ENCODE results near the gene STKLD1.

STKLD1 gene

GRCh38 chr9:133369422-133369821 lies 6.7 kb upstream of the STKLD1 start:
- no peak for TF ChIP-seq CTCF (IDR thresholded peaks at IDR 0.05; ENCODE audit: borderline replicate concordance, control extremely low read depth, extremely low read depth, insufficient read depth, missing control alignments)
- in situ Hi-C loops (cut with MboI; ENCODE audit: low sequenced_read_pairs, unreplicated experiment), result no loop called here
- no peak for DNase-seq (ENCODE audit: low spot score)

GRCh38 chr9:133369933-133370332 lies 6.2 kb upstream of the STKLD1 start:
- TF ChIP-seq CTCF (IDR thresholded peaks at IDR 0.05; ENCODE audit: borderline replicate concordance, control extremely low read depth, extremely low read depth, insufficient read depth, missing control alignments), result no peak
- no peak for DNase-seq (ENCODE audit: low spot score)
- in situ Hi-C loops (cut with MboI; ENCODE audit: low sequenced_read_pairs, unreplicated experiment), result no loop called here

- no peak for TF ChIP-seq CTCF (IDR thresholded peaks at IDR 0.05; ENCODE audit: borderline replicate concordance, control extremely low read depth, extremely low read depth, insufficient read depth, missing control alignments)
- DNase-seq (ENCODE audit: low spot score), result no peak
- in situ Hi-C loops (cut with MboI; ENCODE audit: low sequenced_read_pairs, unreplicated experiment), result no loop called here
Observed at GRCh38 chr9:133370685-133371084, 5.5 kb upstream of the STKLD1 start.

- no peak for TF ChIP-seq CTCF (IDR thresholded peaks at IDR 0.05; ENCODE audit: borderline replicate concordance, control extremely low read depth, extremely low read depth, insufficient read depth, missing control alignments)
- no peak for DNase-seq (ENCODE audit: low spot score)
- in situ Hi-C loops (cut with MboI; ENCODE audit: low sequenced_read_pairs, unreplicated experiment), result no loop called here
Observed at GRCh38 chr9:133371261-133371711, 4.9 kb upstream of the STKLD1 start.

- in situ Hi-C loops (cut with MboI; ENCODE audit: low sequenced_read_pairs, unreplicated experiment), result no loop called here
- no peak for DNase-seq (ENCODE audit: low spot score)
- no peak for TF ChIP-seq CTCF (IDR thresholded peaks at IDR 0.05; ENCODE audit: borderline replicate concordance, control extremely low read depth, extremely low read depth, insufficient read depth, missing control alignments)
Observed at GRCh38 chr9:133372144-133372543, 4.0 kb upstream of the STKLD1 start.

- in situ Hi-C loops (cut with MboI; ENCODE audit: low sequenced_read_pairs, unreplicated experiment), result no loop called here
- no peak for DNase-seq (ENCODE audit: low spot score)
- no peak for TF ChIP-seq CTCF (IDR thresholded peaks at IDR 0.05; ENCODE audit: borderline replicate concordance, control extremely low read depth, extremely low read depth, insufficient read depth, missing control alignments)
Observed at GRCh38 chr9:133374612-133375115, 1.5 kb upstream of the STKLD1 start.

Measured in GM13976 (cell line).